ENCODE results near the gene ABTB1. TPM values are rescaled to one million over a fixed set of nuclear protein-coding genes. Genes with fewer than 3 reads are reported as not detected.

The ABTB1 gene
- total and polyA plus RNA-seq, 9 of the 15 experiments (the other 6 are each of a cell fraction or from before 2014, with no cell fraction given): 0.04 to 2.3 (median 0.55) TPM; not detected in 1

DNA sequence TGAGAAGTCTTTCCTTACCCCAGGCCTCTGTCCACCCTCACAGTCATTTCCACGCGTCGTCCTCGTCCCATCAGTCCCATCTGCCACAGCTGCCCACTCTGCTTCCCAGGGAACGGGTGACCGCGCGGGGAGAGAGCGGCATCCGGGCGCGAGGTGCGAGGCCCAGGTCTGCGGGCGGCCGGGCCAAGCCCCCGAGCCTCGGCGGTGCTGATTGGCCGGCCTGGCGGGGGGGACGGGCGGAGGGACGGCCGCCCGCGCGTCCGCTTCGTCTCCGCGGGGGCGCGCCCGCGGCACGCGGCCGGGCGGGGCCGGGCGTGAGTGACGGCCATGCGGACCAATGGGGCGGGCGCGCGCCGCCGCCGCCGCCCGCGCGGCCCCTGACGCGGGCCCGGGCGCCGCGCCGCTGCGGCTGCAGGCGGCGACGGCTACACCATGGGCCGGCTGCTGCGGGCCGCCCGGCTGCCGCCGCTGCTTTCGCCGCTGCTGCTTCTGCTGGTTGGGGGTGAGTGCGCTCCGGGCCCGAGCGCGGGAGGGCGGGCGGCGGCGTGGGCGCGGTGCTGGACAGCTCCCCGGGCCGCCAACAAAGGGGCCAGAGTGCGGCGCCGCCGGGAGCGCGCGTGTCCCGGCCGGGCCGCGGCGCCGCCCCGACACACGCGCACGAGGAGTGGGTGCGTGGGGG, 43.8 kb upstream of the ABTB1 start, which contains the start of gene PODXL2:
TSS of gene PODXL2 (plus strand) at position 398 of the 679 bp plus-strand sequence. CDS start at position 433, 35 bp downstream.
- DNase-seq (ENCODE audit: extremely low read depth in 1 of 4, low spot score in 3 of 4) (peak; percentile 79 to 98 (median 98)), ATAC-seq (peak; percentile 91), FAIRE-seq (no peak)
- 2% methylated on average over 14 of the region's 105 CpGs for WGBS (ENCODE audit: insufficient coverage, low coverage, missing lambda C conversion rate)
- Histone ChIP-seq H3K4me1 (replicated peaks in 1 of 2; ENCODE audit: control insufficient read depth in 2 of 2, insufficient read depth in 2 of 2, low read length in 2 of 2) (peaks cover 14% of the 10 kb centered on the region in 2 experiments; a peak in 4 of 5 replicates), H3K4me2 (ENCODE audit: insufficient read depth, low read length) (peak within 1 kb of the TSS; percentile 87), H3K9me3 (replicated peaks; ENCODE audit: control insufficient read depth, insufficient read depth, low read depth, low read length) (no peaks in the 10 kb centered on the region), H3K36me3 (ENCODE audit: control insufficient read depth, insufficient read depth, low read length) (no peaks in the 10 kb centered on the region), H3K4me3 (peak within 1 kb of the TSS; percentile 55), H3K27ac (ENCODE audit: extremely low read depth, low read depth, low read length) (peak within 1 kb of the TSS; percentile 30; the same call in 1 of the 3 replicates), H4K20me1 (replicated peaks; ENCODE audit: control insufficient read depth, insufficient read depth, low read length) (peaks cover 4% of the 10 kb centered on the region; the same call in 1 of the 2 replicates), H3K27me3 (ENCODE audit: control insufficient read depth in 2 of 2, insufficient read depth in 2 of 2, low read length in 2 of 2) (no peaks in the 10 kb centered on the region), H3K9me1 (ENCODE audit: control insufficient read depth, insufficient read depth, low read length) (peaks cover 4% of the 10 kb centered on the region), H2AFZ (ENCODE audit: low read depth, low read length) (peak within 1 kb of the TSS; percentile 92), H3K79me2 (ENCODE audit: control insufficient read depth, insufficient read depth, low read length) (peaks cover 22% of the 10 kb centered on the region), H3K9ac (ENCODE audit: insufficient read depth in 1 of 2, low read depth in 2 of 2, low read length in 2 of 2) (peak within 1 kb of the TSS; percentile 60 to 96)
- CTCF ChIA-PET (ENCODE audit: low intra/inter-chr PET ratio): no interaction called here
- BruUV-seq (replicated peaks): no TSS peak
- POLR2A ChIA-PET: no interaction called here
- intact Hi-C loops (cut with micrococcal nuclease): no loop called here
- in situ Hi-C loops (cut with MboI): no loop called here
- TF ChIP-seq, protein P1, sequence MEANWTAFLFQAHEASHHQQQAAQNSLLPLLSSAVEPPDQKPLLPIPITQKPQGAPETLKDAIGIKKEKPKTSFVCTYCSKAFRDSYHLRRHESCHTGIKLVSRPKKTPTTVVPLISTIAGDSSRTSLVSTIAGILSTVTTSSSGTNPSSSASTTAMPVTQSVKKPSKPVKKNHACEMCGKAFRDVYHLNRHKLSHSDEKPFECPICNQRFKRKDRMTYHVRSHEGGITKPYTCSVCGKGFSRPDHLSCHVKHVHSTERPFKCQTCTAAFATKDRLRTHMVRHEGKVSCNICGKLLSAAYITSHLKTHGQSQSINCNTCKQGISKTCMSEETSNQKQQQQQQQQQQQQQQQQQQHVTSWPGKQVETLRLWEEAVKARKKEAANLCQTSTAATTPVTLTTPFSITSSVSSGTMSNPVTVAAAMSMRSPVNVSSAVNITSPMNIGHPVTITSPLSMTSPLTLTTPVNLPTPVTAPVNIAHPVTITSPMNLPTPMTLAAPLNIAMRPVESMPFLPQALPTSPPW (CRISPR knock-in tag; IDR thresholded peaks at IDR 0.05): peak; percentile 92
- 0 out of 2 replicates have a peak, but pooled peaks have one; percentile 17 for TF ChIP-seq FOSL1 (tag; conservative IDR thresholded peaks at IDR 0.05)
- TF ChIP-seq EP300 (IDR thresholded peaks at IDR 0.05; ENCODE audit: low read length): no peak
- TF ChIP-seq, protein P2, sequence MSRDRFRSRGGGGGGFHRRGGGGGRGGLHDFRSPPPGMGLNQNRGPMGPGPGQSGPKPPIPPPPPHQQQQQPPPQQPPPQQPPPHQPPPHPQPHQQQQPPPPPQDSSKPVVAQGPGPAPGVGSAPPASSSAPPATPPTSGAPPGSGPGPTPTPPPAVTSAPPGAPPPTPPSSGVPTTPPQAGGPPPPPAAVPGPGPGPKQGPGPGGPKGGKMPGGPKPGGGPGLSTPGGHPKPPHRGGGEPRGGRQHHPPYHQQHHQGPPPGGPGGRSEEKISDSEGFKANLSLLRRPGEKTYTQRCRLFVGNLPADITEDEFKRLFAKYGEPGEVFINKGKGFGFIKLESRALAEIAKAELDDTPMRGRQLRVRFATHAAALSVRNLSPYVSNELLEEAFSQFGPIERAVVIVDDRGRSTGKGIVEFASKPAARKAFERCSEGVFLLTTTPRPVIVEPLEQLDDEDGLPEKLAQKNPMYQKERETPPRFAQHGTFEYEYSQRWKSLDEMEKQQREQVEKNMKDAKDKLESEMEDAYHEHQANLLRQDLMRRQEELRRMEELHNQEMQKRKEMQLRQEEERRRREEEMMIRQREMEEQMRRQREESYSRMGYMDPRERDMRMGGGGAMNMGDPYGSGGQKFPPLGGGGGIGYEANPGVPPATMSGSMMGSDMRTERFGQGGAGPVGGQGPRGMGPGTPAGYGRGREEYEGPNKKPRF (IDR thresholded peaks at IDR 0.05; ENCODE audit: low read depth, low read length): no peak
- peak; percentile 33 for TF ChIP-seq RB1 (IDR thresholded peaks at IDR 0.05; ENCODE audit: low read depth)
- TF ChIP-seq, protein P3, sequence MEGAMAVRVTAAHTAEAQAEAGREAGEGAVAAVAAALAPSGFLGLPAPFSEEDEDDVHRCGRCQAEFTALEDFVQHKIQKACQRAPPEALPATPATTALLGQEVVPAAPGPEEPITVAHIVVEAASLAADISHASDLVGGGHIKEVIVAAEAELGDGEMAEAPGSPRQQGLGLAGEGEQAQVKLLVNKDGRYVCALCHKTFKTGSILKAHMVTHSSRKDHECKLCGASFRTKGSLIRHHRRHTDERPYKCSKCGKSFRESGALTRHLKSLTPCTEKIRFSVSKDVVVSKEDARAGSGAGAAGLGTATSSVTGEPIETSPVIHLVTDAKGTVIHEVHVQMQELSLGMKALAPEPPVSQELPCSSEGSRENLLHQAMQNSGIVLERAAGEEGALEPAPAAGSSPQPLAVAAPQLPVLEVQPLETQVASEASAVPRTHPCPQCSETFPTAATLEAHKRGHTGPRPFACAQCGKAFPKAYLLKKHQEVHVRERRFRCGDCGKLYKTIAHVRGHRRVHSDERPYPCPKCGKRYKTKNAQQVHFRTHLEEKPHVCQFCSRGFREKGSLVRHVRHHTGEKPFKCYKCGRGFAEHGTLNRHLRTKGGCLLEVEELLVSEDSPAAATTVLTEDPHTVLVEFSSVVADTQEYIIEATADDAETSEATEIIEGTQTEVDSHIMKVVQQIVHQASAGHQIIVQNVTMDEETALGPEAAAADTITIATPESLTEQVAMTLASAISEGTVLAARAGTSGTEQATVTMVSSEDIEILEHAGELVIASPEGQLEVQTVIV (CRISPR knock-in tag; IDR thresholded peaks at IDR 0.05; ENCODE audit: borderline replicate concordance): no peak
- TF ChIP-seq, protein P4, sequence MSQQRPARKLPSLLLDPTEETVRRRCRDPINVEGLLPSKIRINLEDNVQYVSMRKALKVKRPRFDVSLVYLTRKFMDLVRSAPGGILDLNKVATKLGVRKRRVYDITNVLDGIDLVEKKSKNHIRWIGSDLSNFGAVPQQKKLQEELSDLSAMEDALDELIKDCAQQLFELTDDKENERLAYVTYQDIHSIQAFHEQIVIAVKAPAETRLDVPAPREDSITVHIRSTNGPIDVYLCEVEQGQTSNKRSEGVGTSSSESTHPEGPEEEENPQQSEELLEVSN (IDR thresholded peaks at IDR 0.05; ENCODE audit: borderline replicate concordance in 1 of 2, extremely low read depth in 1 of 2, insufficient read depth in 1 of 2, insufficient read length in 1 of 2, low read depth in 1 of 2, low read length in 1 of 2, poor library complexity in 1 of 2, severe bottlenecking in 1 of 2): peak; percentile 100
- TF ChIP-seq, protein P5, sequence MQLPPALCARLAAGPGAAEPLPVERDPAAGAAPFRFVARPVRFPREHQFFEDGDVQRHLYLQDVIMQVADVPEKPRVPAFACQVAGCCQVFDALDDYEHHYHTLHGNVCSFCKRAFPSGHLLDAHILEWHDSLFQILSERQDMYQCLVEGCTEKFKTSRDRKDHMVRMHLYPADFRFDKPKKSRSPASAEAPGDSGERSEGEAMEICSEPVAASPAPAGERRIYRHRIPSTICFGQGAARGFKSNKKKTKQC (CRISPR knock-in tag; IDR thresholded peaks at IDR 0.05): peak; percentile 48
- TF ChIP-seq SP2 (IDR thresholded peaks at IDR 0.05; ENCODE audit: extremely low read depth, low read depth, low read length, poor library complexity, severe bottlenecking): peak; percentile 24
- peak; percentile 51; the same call in 1 of the 2 replicates for TF ChIP-seq PHF8 (IDR thresholded peaks at IDR 0.05; ENCODE audit: borderline replicate concordance, low read length)
- no peak for TF ChIP-seq PHF21A (IDR thresholded peaks at IDR 0.05; ENCODE audit: borderline replicate concordance, low read depth)
- TF ChIP-seq RNF2 (IDR thresholded peaks at IDR 0.05): peak; percentile 87

Data from K562 (cell line).